HepG2 (cell line): Measurements from ENCODE around the gene PET100. TPM values are rescaled to one million over a fixed set of nuclear protein-coding genes. Genes with fewer than 3 reads are reported as not detected.

ENCODE experiments used
- CEBPG ChIP-seq: IDR thresholded peaks from 2 replicates; pipeline ENCODE4 v1.6.1; 2016
- FOXJ3 ChIP-seq: sonication (generic); formaldehyde crosslinking; IDR thresholded peaks from 2 replicates; pipeline ENCODE4 v1.4.0; 2020; ENCODE audit warnings: missing genetic modification reagents, mild to moderate bottlenecking, borderline replicate concordance
- HMGA1 ChIP-seq: sonication (generic); formaldehyde crosslinking; conservative IDR thresholded peaks from 2 replicates; pipeline ENCODE4 v1.4.0; 2020; ENCODE audit warnings: missing genetic modification reagents
- HNRNPUL1 ChIP-seq: fragments of 200-400 bp; formaldehyde crosslinking; IDR thresholded peaks from 2 replicates; pipeline ENCODE4 v1.6.1; 2017; ENCODE audit warnings: low read depth, mild to moderate bottlenecking, low read length, moderate library complexity
- JUN ChIP-seq: sonication (generic); formaldehyde crosslinking; IDR thresholded peaks from 2 replicates; pipeline ENCODE4 v1.4.0; 2020; ENCODE audit warnings: mild to moderate bottlenecking, missing genetic modification reagents
- MAFG ChIP-seq: sonication (generic); formaldehyde crosslinking; IDR thresholded peaks from 2 replicates; pipeline ENCODE4 v1.5.1; 2020; ENCODE audit warnings: mild to moderate bottlenecking, missing genetic modification reagents
- MBNL3 ChIP-seq: fragments of 250-450 bp; sonication (Bioruptor Pico); conservative IDR thresholded peaks from 2 replicates; pipeline ENCODE4 v1.8.0; 2022; ENCODE audit warnings: mild to moderate bottlenecking, inconsistent platforms
- MED1 ChIP-seq: sonication (generic); formaldehyde crosslinking; IDR thresholded peaks from 2 replicates; pipeline ENCODE4 v1.4.0; 2020; ENCODE audit warnings: missing genetic modification reagents
- PCBP2 ChIP-seq: fragments of 200-400 bp; formaldehyde crosslinking; optimal IDR thresholded peaks from 2 replicates; pipeline ENCODE3; 2018; ENCODE audit warnings: low read length, low read depth; ENCODE audit not compliant: poor library complexity, severe bottlenecking
- PHF5A ChIP-seq: IDR thresholded peaks from one replicate; pipeline ENCODE4 v1.6.1; 2018; ENCODE audit warnings: low read depth, missing genetic modification reagents; ENCODE audit not compliant: unreplicated experiment
- POLR2G ChIP-seq: fragments of 200-400 bp; formaldehyde crosslinking; IDR thresholded peaks from 2 replicates; pipeline ENCODE4 v1.6.1; 2018; ENCODE audit warnings: mild to moderate bottlenecking, low read depth, low read length, moderate library complexity
- RBAK ChIP-seq: sonication (generic); formaldehyde crosslinking; IDR thresholded peaks from 2 replicates; pipeline ENCODE4 v1.5.1; 2020; ENCODE audit warnings: mild to moderate bottlenecking, missing genetic modification reagents
- SNAPC2 ChIP-seq: sonication (generic); formaldehyde crosslinking; IDR thresholded peaks from 2 replicates; pipeline ENCODE4 v1.8.1; 2022; ENCODE audit warnings: mild to moderate bottlenecking, missing genetic modification reagents
- TCF7L2 ChIP-seq: IDR thresholded peaks from 2 replicates; pipeline ENCODE4 v1.6.1; 2011; ENCODE audit warnings: mild to moderate bottlenecking, low read depth, low read length, moderate library complexity
- ZFP90 ChIP-seq: sonication (generic); formaldehyde crosslinking; IDR thresholded peaks from 2 replicates; pipeline ENCODE4 v1.8.0; 2022; ENCODE audit warnings: missing genetic modification reagents, mild to moderate bottlenecking, inconsistent platforms, borderline replicate concordance
- ZNF441 ChIP-seq: sonication (generic); formaldehyde crosslinking; IDR thresholded peaks from 2 replicates; pipeline ENCODE4 v1.7.0; 2021; ENCODE audit warnings: missing genetic modification reagents, borderline replicate concordance
- ZNF546 ChIP-seq: sonication (generic); formaldehyde crosslinking; conservative IDR thresholded peaks from 2 replicates; pipeline ENCODE4 v1.8.1; 2023; ENCODE audit warnings: mild to moderate bottlenecking, missing genetic modification reagents
- polyA plus RNA-seq, 8 experiments: library from polyadenylated mRNA; depleted of rRNA in 3 of 8; stranded (reverse) in 7 of 8; unstranded in 1 of 8; fragments of >200 nt; fragmentation: Illumina TruSeq in 4 of 8; extraction: Trizol in 4 of 8; gene quantifications; 2 replicates each; pipeline versions ENCODE4 v1.2.1 to v1.2.3, GENCODE V29; 2011 to 2016; ENCODE audit warnings: low read depth in 4 of 8, missing spikeins in 1 of 8, mixed read lengths in 1 of 8; ENCODE audit not compliant: insufficient read depth in 1 of 8
- total RNA-seq, 5 experiments: library from RNA; depleted of rRNA; stranded (reverse); fragments of >200 nt; fragmentation: Illumina TruSeq; extraction: Trizol; gene quantifications; 2 replicates each; pipeline ENCODE4 v1.2.3, GENCODE V29; 2016; ENCODE audit warnings: low read depth in 1 of 5
- TF ChIP-seq, protein P1 (sequence below): sonication (generic); formaldehyde crosslinking; IDR thresholded peaks from 2 replicates; pipeline ENCODE4 v1.4.0; 2020; ENCODE audit warnings: missing genetic modification reagents
- TF ChIP-seq, protein P2 (sequence below): sonication (generic); formaldehyde crosslinking; IDR thresholded peaks from 2 replicates; pipeline ENCODE4 v1.4.0; 2020; ENCODE audit warnings: missing genetic modification reagents, borderline replicate concordance
- TF ChIP-seq, protein P3 (sequence below), 2 experiments: sonication (generic) in 1 of 2; formaldehyde crosslinking in 1 of 2; IDR thresholded peaks; 2 replicates each; pipeline versions ENCODE4 v1.6.1 to v1.9.0; 2014 to 2022; ENCODE audit warnings: antibody characterized with exemption in 1 of 2, borderline replicate concordance in 1 of 2, inconsistent platforms in 1 of 2, low read depth in 1 of 2, missing genetic modification reagents in 1 of 2

Gene PET100
- total and polyA plus RNA-seq, 2 of the 13 experiments (the other 11 are each of a cell fraction or from before 2014, with no cell fraction given) = 22.3 to 66.5 TPM

DNA sequence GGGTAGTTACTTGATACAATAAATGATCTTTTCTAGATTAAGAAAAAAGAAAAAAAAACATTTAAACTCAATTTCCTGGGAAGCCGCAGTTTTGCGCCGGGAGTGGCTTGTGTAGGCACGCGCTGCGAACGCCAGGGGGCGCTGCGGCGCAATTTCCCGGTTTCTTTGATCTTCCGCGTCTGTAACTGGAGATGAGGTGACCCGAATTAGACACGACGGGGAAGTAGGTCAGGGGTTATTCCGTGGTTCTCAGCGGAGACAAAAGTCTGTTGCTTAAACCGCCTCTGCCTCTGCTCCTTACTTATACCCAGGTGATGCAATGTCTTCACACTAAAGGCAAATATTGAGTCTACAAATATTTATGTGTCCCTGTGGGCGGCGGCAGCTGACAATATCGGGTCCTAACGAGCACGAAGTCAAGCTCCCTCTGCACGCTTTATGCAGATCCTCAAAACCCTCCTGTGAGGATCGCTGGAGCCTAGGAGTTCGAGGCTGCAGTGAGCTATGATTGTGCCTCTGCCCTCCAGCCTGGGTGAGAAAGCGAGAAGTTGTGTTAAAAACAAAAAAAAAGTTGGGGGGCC, 22.6 kb downstream of the PET100 start (continued):
- peak; percentile 70 for TF ChIP-seq PHF5A (CRISPR knock-in tag)
- TF ChIP-seq RBAK (CRISPR knock-in tag) = no peak
- TF ChIP-seq JUN (CRISPR knock-in tag) = peak; percentile 81
- TF ChIP-seq MAFG = no peak
- TF ChIP-seq HMGA1 = no peak
- TF ChIP-seq MED1 (CRISPR knock-in tag) = peak; percentile 78
- no peak for TF ChIP-seq ZFP90 (CRISPR knock-in tag)
- TF ChIP-seq, protein P1, sequence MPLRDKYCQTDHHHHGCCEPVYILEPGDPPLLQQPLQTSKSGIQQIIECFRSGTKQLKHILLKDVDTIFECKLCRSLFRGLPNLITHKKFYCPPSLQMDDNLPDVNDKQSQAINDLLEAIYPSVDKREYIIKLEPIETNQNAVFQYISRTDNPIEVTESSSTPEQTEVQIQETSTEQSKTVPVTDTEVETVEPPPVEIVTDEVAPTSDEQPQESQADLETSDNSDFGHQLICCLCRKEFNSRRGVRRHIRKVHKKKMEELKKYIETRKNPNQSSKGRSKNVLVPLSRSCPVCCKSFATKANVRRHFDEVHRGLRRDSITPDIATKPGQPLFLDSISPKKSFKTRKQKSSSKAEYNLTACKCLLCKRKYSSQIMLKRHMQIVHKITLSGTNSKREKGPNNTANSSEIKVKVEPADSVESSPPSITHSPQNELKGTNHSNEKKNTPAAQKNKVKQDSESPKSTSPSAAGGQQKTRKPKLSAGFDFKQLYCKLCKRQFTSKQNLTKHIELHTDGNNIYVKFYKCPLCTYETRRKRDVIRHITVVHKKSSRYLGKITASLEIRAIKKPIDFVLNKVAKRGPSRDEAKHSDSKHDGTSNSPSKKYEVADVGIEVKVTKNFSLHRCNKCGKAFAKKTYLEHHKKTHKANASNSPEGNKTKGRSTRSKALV = 0 out of 2 replicates have a peak, but pooled peaks have one; percentile 28
- TF ChIP-seq MBNL3 (CRISPR knock-in tag) = no peak
- TF ChIP-seq PCBP2 = no peak
- no peak for TF ChIP-seq ZNF546 (CRISPR knock-in tag)
- 0 out of 2 replicates have a peak, but pooled peaks have one; percentile 58 for TF ChIP-seq ZNF441 (CRISPR knock-in tag)
- TF ChIP-seq, protein P2, sequence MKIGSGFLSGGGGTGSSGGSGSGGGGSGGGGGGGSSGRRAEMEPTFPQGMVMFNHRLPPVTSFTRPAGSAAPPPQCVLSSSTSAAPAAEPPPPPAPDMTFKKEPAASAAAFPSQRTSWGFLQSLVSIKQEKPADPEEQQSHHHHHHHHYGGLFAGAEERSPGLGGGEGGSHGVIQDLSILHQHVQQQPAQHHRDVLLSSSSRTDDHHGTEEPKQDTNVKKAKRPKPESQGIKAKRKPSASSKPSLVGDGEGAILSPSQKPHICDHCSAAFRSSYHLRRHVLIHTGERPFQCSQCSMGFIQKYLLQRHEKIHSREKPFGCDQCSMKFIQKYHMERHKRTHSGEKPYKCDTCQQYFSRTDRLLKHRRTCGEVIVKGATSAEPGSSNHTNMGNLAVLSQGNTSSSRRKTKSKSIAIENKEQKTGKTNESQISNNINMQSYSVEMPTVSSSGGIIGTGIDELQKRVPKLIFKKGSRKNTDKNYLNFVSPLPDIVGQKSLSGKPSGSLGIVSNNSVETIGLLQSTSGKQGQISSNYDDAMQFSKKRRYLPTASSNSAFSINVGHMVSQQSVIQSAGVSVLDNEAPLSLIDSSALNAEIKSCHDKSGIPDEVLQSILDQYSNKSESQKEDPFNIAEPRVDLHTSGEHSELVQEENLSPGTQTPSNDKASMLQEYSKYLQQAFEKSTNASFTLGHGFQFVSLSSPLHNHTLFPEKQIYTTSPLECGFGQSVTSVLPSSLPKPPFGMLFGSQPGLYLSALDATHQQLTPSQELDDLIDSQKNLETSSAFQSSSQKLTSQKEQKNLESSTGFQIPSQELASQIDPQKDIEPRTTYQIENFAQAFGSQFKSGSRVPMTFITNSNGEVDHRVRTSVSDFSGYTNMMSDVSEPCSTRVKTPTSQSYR (CRISPR knock-in tag) = no peak; the same call in 1 of the 2 replicates
- TF ChIP-seq TCF7L2 = peak; percentile 91
- no peak for TF ChIP-seq HNRNPUL1
- peak; percentile 73; the same call in 1 of the 2 replicates for TF ChIP-seq FOXJ3
- TF ChIP-seq POLR2G = no peak
- TF ChIP-seq SNAPC2 (CRISPR knock-in tag) = no peak; the same call in 1 of the 2 replicates
- TF ChIP-seq CEBPG = peak; percentile 98
- TF ChIP-seq, protein P3, sequence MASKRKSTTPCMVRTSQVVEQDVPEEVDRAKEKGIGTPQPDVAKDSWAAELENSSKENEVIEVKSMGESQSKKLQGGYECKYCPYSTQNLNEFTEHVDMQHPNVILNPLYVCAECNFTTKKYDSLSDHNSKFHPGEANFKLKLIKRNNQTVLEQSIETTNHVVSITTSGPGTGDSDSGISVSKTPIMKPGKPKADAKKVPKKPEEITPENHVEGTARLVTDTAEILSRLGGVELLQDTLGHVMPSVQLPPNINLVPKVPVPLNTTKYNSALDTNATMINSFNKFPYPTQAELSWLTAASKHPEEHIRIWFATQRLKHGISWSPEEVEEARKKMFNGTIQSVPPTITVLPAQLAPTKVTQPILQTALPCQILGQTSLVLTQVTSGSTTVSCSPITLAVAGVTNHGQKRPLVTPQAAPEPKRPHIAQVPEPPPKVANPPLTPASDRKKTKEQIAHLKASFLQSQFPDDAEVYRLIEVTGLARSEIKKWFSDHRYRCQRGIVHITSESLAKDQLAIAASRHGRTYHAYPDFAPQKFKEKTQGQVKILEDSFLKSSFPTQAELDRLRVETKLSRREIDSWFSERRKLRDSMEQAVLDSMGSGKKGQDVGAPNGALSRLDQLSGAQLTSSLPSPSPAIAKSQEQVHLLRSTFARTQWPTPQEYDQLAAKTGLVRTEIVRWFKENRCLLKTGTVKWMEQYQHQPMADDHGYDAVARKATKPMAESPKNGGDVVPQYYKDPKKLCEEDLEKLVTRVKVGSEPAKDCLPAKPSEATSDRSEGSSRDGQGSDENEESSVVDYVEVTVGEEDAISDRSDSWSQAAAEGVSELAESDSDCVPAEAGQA (IDR thresholded peaks at IDR 0.05; ENCODE audit: low read depth) = no peak
- TF ChIP-seq, protein P3 (CRISPR knock-in tag; IDR thresholded peaks at IDR 0.05; ENCODE audit: borderline replicate concordance) = no peak
